GM23248 (cell line): Measurements from ENCODE around the gene RBM28. TPM values are rescaled to one million over a fixed set of nuclear protein-coding genes. Genes with fewer than 3 reads are reported as not detected.

Source experiments
- DNase-seq: peaks from one replicate; pipeline ENCODE4 v3.0.0-alpha.2; 2015
- H2AFZ ChIP-seq: fragments of 200-600 bp; sonication (generic); 2 replicates; pipeline ENCODE4 v1.6.1; 2016; ENCODE audit warnings: antibody characterized with exemption
- H3F3A ChIP-seq: fragments of 200-600 bp; sonication (generic); 2 replicates; pipeline ENCODE4 v1.6.1; 2016; ENCODE audit warnings: mild to moderate bottlenecking, antibody characterized with exemption, mixed run types; ENCODE audit not compliant: insufficient read depth
- H3K27ac ChIP-seq: fragments of 200-600 bp; sonication (generic); 2 replicates; pipeline ENCODE4 v1.5.1; 2016; ENCODE audit warnings: mild to moderate bottlenecking
- H3K27me3 ChIP-seq: fragments of 200-600 bp; sonication (generic); replicated peaks from 2 replicates; pipeline ENCODE4 v1.6.1; 2016; ENCODE audit warnings: mild to moderate bottlenecking; ENCODE audit not compliant: insufficient read depth
- H3K36me3 ChIP-seq: fragments of 200-600 bp; sonication (generic); 2 replicates; pipeline ENCODE4 v1.6.1; 2016; ENCODE audit warnings: low read depth, mild to moderate bottlenecking
- H3K4me1 ChIP-seq: fragments of 200-600 bp; sonication (generic); 2 replicates; pipeline ENCODE4 v1.6.1; 2016; ENCODE audit warnings: mild to moderate bottlenecking; ENCODE audit not compliant: insufficient read depth
- H3K4me2 ChIP-seq: fragments of 200-600 bp; sonication (generic); one replicate; pipeline ENCODE4 v1.6.1; 2016; ENCODE audit warnings: mild to moderate bottlenecking; ENCODE audit not compliant: unreplicated experiment
- H3K4me3 ChIP-seq: fragments of 200-600 bp; sonication (generic); 2 replicates; pipeline ENCODE4 v1.5.1; 2016; ENCODE audit warnings: mild to moderate bottlenecking
- H3K79me2 ChIP-seq: fragments of 200-600 bp; sonication (generic); 2 replicates; pipeline ENCODE4 v1.6.1; 2016; ENCODE audit warnings: mild to moderate bottlenecking; ENCODE audit not compliant: insufficient read depth
- H3K9ac ChIP-seq: fragments of 200-600 bp; sonication (generic); 2 replicates; pipeline ENCODE4 v1.6.1; 2016; ENCODE audit warnings: mild to moderate bottlenecking
- H3K9me2 ChIP-seq: fragments of 200-600 bp; sonication (generic); 2 replicates; pipeline ENCODE4 v1.6.1; 2016; ENCODE audit warnings: mixed run types, mild to moderate bottlenecking, moderate library complexity; ENCODE audit not compliant: insufficient read depth
- H3K9me3 ChIP-seq: fragments of 200-600 bp; sonication (generic); one replicate; pipeline ENCODE4 v1.6.1; 2017; ENCODE audit warnings: low read depth
- H4K20me1 ChIP-seq: fragments of 200-600 bp; sonication (generic); 2 replicates; pipeline ENCODE4 v1.6.0; 2016; ENCODE audit not compliant: insufficient read depth
- EZH2 ChIP-seq: fragments of 200-600 bp; sonication (generic); IDR thresholded peaks from 2 replicates; pipeline ENCODE4 v1.6.1; 2018; ENCODE audit warnings: antibody characterized with exemption, mild to moderate bottlenecking; ENCODE audit not compliant: insufficient read depth, poor library complexity, severe bottlenecking
- EZH2phosphoT487 ChIP-seq: fragments of 200-600 bp; sonication (generic); IDR thresholded peaks from 2 replicates; pipeline ENCODE4 v1.6.1; 2018; ENCODE audit warnings: antibody characterized with exemption, moderate library complexity, mild to moderate bottlenecking, low read depth; ENCODE audit not compliant: insufficient read depth
- WGBS, 2 experiments: methylation state at CpG; one replicate each; pipeline ENCODE4 v1.1.6; 2015 to 2017; ENCODE audit warnings: low lambda C conversion rate in 2 of 2, low coverage in 1 of 2; ENCODE audit errors: missing lambda C conversion rate in 2 of 2; 5-methylcytosine and 5-hydroxymethylcytosine counted together
- in situ Hi-C: fragments of 300-500 bp; cut with MboI; formaldehyde crosslinking; loops from 2 replicates; pipeline ENCODE4 v1.15.0; 2020
- polyA plus RNA-seq: library from polyadenylated mRNA; unstranded; fragments of >200 nt; fragmentation: Nextera tagmentation; extraction: Ambion mirVana; gene quantifications from 2 replicates; pipeline ENCODE4 v1.2.1, GENCODE V29; 2016
- total RNA-seq: library from RNA; depleted of rRNA; stranded (reverse); fragments of >200 nt; shearing (Covaris generic); gene quantifications from 2 replicates; pipeline ENCODE4 v1.2.3, GENCODE V29; 2014

Gene RBM28
- total and polyA plus RNA-seq, 2 experiments from 2014 or later, result 18.9 to 25.7 TPM

- H4K20me1 ChIP-seq, result no peaks in the 10 kb centered on the region
- no peaks in the 10 kb centered on the region for H3K79me2 ChIP-seq
- no peak overlapping the region for H3K9ac ChIP-seq
- peak; percentile 16 for DNase-seq
- no peaks in the 10 kb centered on the region for H3K36me3 ChIP-seq
- H2AFZ ChIP-seq, result no peak overlapping the region
- TF ChIP-seq EZH2phosphoT487 (no peak), EZH2 (no peak)
- H3K4me3 ChIP-seq, result no peak overlapping the region
- in situ Hi-C loops, result no loop called here
- 3 to 4% methylated on average over 1 of the region's 1 CpG for WGBS, 2 experiments
- H3F3A ChIP-seq, result peaks cover 12% of the 10 kb centered on the region; the same call in 1 of the 2 replicates
- no peak overlapping the region for H3K4me2 ChIP-seq
- H3K9me3 ChIP-seq, result no peaks in the 10 kb centered on the region
- H3K27me3 ChIP-seq, result peaks cover 45% of the 10 kb centered on the region
- no peak overlapping the region for H3K27ac ChIP-seq
- H3K9me2 ChIP-seq, result no peaks in the 10 kb centered on the region
- H3K4me1 ChIP-seq, result no peaks in the 10 kb centered on the region
Observed at GRCh38 chr7:128358233-128358632, 14.5 kb upstream of the RBM28 start.

GRCh38 chr7:128357217-128357613, 13.5 kb upstream of the RBM28 start:
- Histone ChIP-seq H3K4me1 (no peaks in the 10 kb centered on the region), H3F3A (0 out of 2 replicates have a peak, but pooled peaks cover 3% of the 10 kb centered on the region), H3K4me2 (no peak overlapping the region), H3K9me3 (no peaks in the 10 kb centered on the region), H3K79me2 (no peaks in the 10 kb centered on the region), H3K27me3 (peaks cover 52% of the 10 kb centered on the region), H4K20me1 (no peaks in the 10 kb centered on the region), H3K9me2 (no peaks in the 10 kb centered on the region), H3K27ac (no peak overlapping the region), H3K9ac (no peak overlapping the region), H2AFZ (no peak overlapping the region), H3K4me3 (no peak overlapping the region), H3K36me3 (no peaks in the 10 kb centered on the region)
- DNase-seq, result no peak
- in situ Hi-C loops, result no loop called here
- WGBS, 2 experiments, result 71 to 85% methylated on average over 6 of the region's 6 CpGs
- TF ChIP-seq EZH2phosphoT487 (no peak), EZH2 (no peak)

GRCh38 chr7:128356546-128357216, 13.0 kb upstream of the RBM28 start:
- DNase-seq, result no peak
- no peak overlapping the region for H2AFZ ChIP-seq
- in situ Hi-C loops, result no loop called here
- no peaks in the 10 kb centered on the region for H3K79me2 ChIP-seq
- H3K9me2 ChIP-seq, result no peaks in the 10 kb centered on the region
- no peak overlapping the region for H3K4me3 ChIP-seq
- H3K27ac ChIP-seq, result no peak overlapping the region
- no peaks in the 10 kb centered on the region for H3K4me1 ChIP-seq
- H4K20me1 ChIP-seq, result no peaks in the 10 kb centered on the region
- WGBS, 2 experiments, result 71 to 86% methylated on average over 2 of the region's 2 CpGs
- H3K9me3 ChIP-seq, result no peaks in the 10 kb centered on the region
- H3K27me3 ChIP-seq, result peaks cover 52% of the 10 kb centered on the region
- H3K36me3 ChIP-seq, result no peaks in the 10 kb centered on the region
- H3K9ac ChIP-seq, result no peak overlapping the region
- no peak overlapping the region for H3K4me2 ChIP-seq
- TF ChIP-seq EZH2 (no peak), EZH2phosphoT487 (no peak)
- H3F3A ChIP-seq, result no peaks in the 10 kb centered on the region

GRCh38 chr7:128353610-128354009, 9.9 kb upstream of the RBM28 start:
- TF ChIP-seq EZH2, result no peak
- no peak for TF ChIP-seq EZH2phosphoT487
- peaks cover 61% of the 10 kb centered on the region for H3K27me3 ChIP-seq
- 91 to 100% methylated on average over 1 of the region's 1 CpG for WGBS, 2 experiments
- no peaks in the 10 kb centered on the region for H3K79me2 ChIP-seq
- no peaks in the 10 kb centered on the region for H3K36me3 ChIP-seq
- no peak for DNase-seq
- no peak overlapping the region for H3K4me2 ChIP-seq
- no peak overlapping the region for H3K27ac ChIP-seq
- no peak overlapping the region for H3K9ac ChIP-seq
- in situ Hi-C loops, result no loop called here
- no peak overlapping the region for H3K4me3 ChIP-seq
- H3K9me3 ChIP-seq, result no peaks in the 10 kb centered on the region
- no peak overlapping the region for H2AFZ ChIP-seq
- no peaks in the 10 kb centered on the region for H3K9me2 ChIP-seq
- H3F3A ChIP-seq, result no peaks in the 10 kb centered on the region
- H4K20me1 ChIP-seq, result no peaks in the 10 kb centered on the region
- no peaks in the 10 kb centered on the region for H3K4me1 ChIP-seq

- WGBS, 2 experiments, result 85 to 94% methylated on average over 3 of the region's 3 CpGs
- in situ Hi-C loops, result no loop called here
- peaks cover 61% of the 10 kb centered on the region for H3K27me3 ChIP-seq
Observed at GRCh38 chr7:128353189-128353588, 9.5 kb upstream of the RBM28 start.

More at GRCh38 chr7:128353189-128353588, 9.5 kb upstream of the RBM28 start:
- DNase-seq, result no peak
- Histone ChIP-seq H2AFZ (no peak overlapping the region), H3K4me2 (no peak overlapping the region), H4K20me1 (no peaks in the 10 kb centered on the region), H3K9me2 (no peaks in the 10 kb centered on the region), H3K4me3 (no peak overlapping the region), H3K27ac (no peak overlapping the region), H3K36me3 (no peaks in the 10 kb centered on the region), H3K79me2 (no peaks in the 10 kb centered on the region), H3F3A (no peaks in the 10 kb centered on the region), H3K9ac (no peak overlapping the region), H3K4me1 (no peaks in the 10 kb centered on the region), H3K9me3 (no peaks in the 10 kb centered on the region)
- TF ChIP-seq EZH2phosphoT487 (no peak), EZH2 (no peak)
